Measurements from ENCODE around the gene DBT. TPM values are rescaled to one million over a fixed set of nuclear protein-coding genes. Genes with fewer than 3 reads are reported as not detected.

DBT gene
- total and polyA plus RNA-seq, 2 of the 8 experiments (the other 6 are each of a cell fraction or from before 2014, with no cell fraction given) = 3.3 to 24.6 TPM

DNA sequence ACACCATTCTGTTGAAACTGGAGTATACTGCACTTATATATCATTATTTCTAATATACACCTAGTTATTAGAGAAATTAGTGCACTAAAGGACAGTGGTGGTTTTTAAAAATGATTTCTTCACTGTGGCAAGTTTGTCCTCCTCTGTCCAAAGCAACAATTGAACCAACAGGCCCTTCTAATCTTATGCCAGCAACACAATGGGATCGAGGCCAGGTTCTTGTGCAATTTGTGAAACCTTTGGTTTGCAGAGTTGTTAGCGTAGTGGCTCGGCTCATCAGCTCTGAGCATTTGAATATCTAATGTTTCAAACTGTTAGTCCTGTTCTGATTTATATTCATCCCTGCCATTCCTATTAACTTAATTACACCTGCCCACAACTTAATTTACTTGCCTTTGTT is 61.7 kb downstream of the DBT start:
- H3K23ac ChIP-seq (ENCODE audit: insufficient read length) = no peak overlapping the region
- no peak overlapping the region for H2AFZ ChIP-seq (ENCODE audit: low read length)
- H4K20me1 ChIP-seq (replicated peaks in 1 of 2; ENCODE audit: control insufficient read depth in 1 of 2, insufficient read depth in 2 of 2, low read length in 2 of 2) = no peaks in the 10 kb centered on the region
- no peaks in the 10 kb centered on the region for H3K79me1 ChIP-seq (ENCODE audit: low read depth, low read length)
- H3K9me3 ChIP-seq (ENCODE audit: insufficient read depth in 2 of 2, low read depth in 1 of 2, low read length in 1 of 2) = no peaks in the 10 kb centered on the region
- H3K56ac ChIP-seq (replicated peaks; ENCODE audit: insufficient read length, low read depth, low read length) = no peak overlapping the region
- H4K8ac ChIP-seq (ENCODE audit: extremely low read depth, insufficient read depth, low read length) = no peak overlapping the region
- H3K4ac ChIP-seq (replicated peaks; ENCODE audit: insufficient read length, low read depth, low read length) = no peak overlapping the region
- no peak overlapping the region for H2BK12ac ChIP-seq (ENCODE audit: low read depth, low read length)
- DNase-seq (ENCODE audit: low read depth in 1 of 2, low spot score in 2 of 2) = no peak
- no peaks in the 10 kb centered on the region for H3K23me2 ChIP-seq (ENCODE audit: low read depth, low read length)
- H2BK20ac ChIP-seq (ENCODE audit: low read length) = no peak overlapping the region
- ChIA-PET POLR2A (ENCODE audit: partially characterized antibody) (interaction anchor here (0.6 to 1.8 kb wide), 3 partner anchors 8 to 166 kb away, joined by 3 to 5 read pairs (median 3); no protein-coding TSS in a partner anchor), CTCF (ENCODE audit: partially characterized antibody) (interaction anchor here (0.7 kb wide), 1 partner anchor 326 kb away, joined by 4 read pairs; no protein-coding TSS in a partner anchor)
- no peak overlapping the region for H4K5ac ChIP-seq (ENCODE audit: insufficient read length, low read depth, low read length)
- no peak overlapping the region for H2AK5ac ChIP-seq (ENCODE audit: low read depth, low read length)
- no peak overlapping the region for H3K4me2 ChIP-seq (ENCODE audit: insufficient read depth in 1 of 2, low read depth in 2 of 2, low read length in 2 of 2)
- H2BK15ac ChIP-seq (ENCODE audit: low read length) = no peak overlapping the region
- H3K9ac ChIP-seq (replicated peaks in 1 of 4; ENCODE audit: extremely low read depth in 1 of 4, low read depth in 3 of 4, low read length in 3 of 4) = no peak overlapping the region
- H3K4me3 ChIP-seq (ENCODE audit: extremely low read depth in 1 of 4, insufficient read depth in 2 of 4, low read depth in 3 of 4, low read length in 4 of 4) = no peak overlapping the region
- H3K27ac ChIP-seq (ENCODE audit: low read depth, low read length) = no peak overlapping the region
- no peak overlapping the region for H2BK5ac ChIP-seq (ENCODE audit: low read depth, low read length)
- H3K36me3 ChIP-seq (ENCODE audit: control insufficient read depth in 2 of 4, insufficient read depth in 4 of 4, low read length in 3 of 4) = no peaks in the 10 kb centered on the region; a peak in 1 of 8 replicates
- H3K14ac ChIP-seq (ENCODE audit: insufficient read length) = no peak overlapping the region
- no peak overlapping the region for H2BK120ac ChIP-seq (replicated peaks; ENCODE audit: low read depth, low read length)
- no peaks in the 10 kb centered on the region for H3K4me1 ChIP-seq (replicated peaks in 1 of 4; ENCODE audit: control insufficient read depth in 3 of 4, insufficient read depth in 4 of 4, low read length in 3 of 4)
- no peaks in the 10 kb centered on the region for H3K79me2 ChIP-seq (ENCODE audit: control insufficient read depth in 1 of 2, insufficient read depth in 2 of 2, low read length in 2 of 2)
- FAIRE-seq = no peak
- no peaks in the 10 kb centered on the region for H3K27me3 ChIP-seq (replicated peaks in 1 of 4; ENCODE audit: control insufficient read depth in 3 of 4, extremely low read depth in 1 of 4, insufficient read depth in 3 of 4, low read length in 3 of 4)
- 96% methylated on average over 3 of the region's 3 CpGs; no CpG with 5 or more reads in 1 of the 2 experiments for WGBS, 2 experiments (ENCODE audit: extremely low coverage in 1 of 2, insufficient coverage in 1 of 2, insufficient read length in 1 of 2, insufficient replicate concordance in 2 of 2, low coverage in 1 of 2, low lambda C conversion rate in 2 of 2, missing lambda C conversion rate in 1 of 2)
- no peak overlapping the region for H3K18ac ChIP-seq (ENCODE audit: extremely low read depth, low read length)
- no peak overlapping the region for H4K91ac ChIP-seq (replicated peaks; ENCODE audit: insufficient read length, low read length)
- TF ChIP-seq SRF (IDR thresholded peaks at IDR 0.05; ENCODE audit: low read depth, low read length) = no peak

All from H1 (cell line).